ENCODE data around the gene MLLT3.

- TF ChIP-seq POLR2AphosphoS5 (IDR thresholded peaks at IDR 0.05) (peak in 1 of 3 donors; percentile 20), CTCF (IDR thresholded peaks at IDR 0.05) (peak; percentile 55 to 62)
Measured at GRCh38 chr9:20624201-20625002, 2.1 kb upstream of the MLLT3 start.

Measured in suprapubic skin (tissue), 3 donors.